Measurements from ENCODE around the gene GRM1.

Gene GRM1

DNA sequence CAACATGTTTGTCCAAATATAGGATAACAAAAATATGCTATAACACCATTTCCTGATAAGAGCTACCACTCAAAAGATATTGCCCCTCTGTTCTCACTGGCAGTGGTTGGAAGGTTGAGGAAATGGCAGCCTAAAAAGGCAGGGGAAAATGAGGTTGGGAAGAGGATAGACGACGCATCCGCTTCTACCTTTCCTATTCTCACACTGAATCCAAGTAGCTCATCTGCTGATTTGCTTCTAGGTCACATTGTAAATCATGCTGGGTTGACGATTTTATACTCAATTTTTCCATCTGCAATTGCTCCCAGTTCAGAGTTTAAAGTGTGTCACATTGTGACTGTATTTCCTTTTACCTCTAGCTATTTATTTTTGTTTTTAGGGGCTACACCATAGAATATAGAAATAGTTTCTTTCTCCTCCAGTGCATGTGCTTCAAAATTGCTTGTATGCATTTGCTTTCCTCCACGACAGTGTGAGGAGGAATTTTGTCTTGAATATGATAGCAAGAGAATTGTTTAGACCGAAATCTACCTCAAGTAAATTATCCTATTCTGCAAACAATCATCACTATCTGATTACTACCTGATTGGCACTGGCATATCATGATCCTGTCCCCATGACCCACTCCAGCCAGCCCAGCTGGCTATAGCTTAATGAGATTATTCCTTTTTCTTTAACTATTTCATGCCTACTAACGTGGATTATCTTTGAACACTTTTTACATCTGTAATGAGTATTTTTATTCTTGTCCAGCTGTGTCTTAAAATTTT is 335.2 kb downstream of the GRM1 start:
- TF ChIP-seq ZNF324 (tag by site-specific recombination; IDR thresholded peaks at IDR 0.05) (no peak), ZNF114 (tag by site-specific recombination; IDR thresholded peaks at IDR 0.05) (no peak), ZNF48 (tag by site-specific recombination; IDR thresholded peaks at IDR 0.05) (no peak), BCL11B (tag by site-specific recombination; IDR thresholded peaks at IDR 0.05; ENCODE audit: low read depth) (no peak)
- ChIA-PET CTCF (interaction anchor here (0.6 to 1.1 kb wide), 2 partner anchors 23 to 32 kb away, joined by 3 read pairs; no protein-coding TSS in a partner anchor), POLR2A (no interaction called here)
- Histone ChIP-seq H3K4me1 (ENCODE audit: control insufficient read depth, insufficient read depth, low read length) (peaks cover 3% of the 10 kb centered on the region; the same call in 1 of the 2 replicates), H3K36me3 (ENCODE audit: control insufficient read depth in 2 of 2, insufficient read depth in 1 of 2, low read length in 2 of 2) (no peaks in the 10 kb centered on the region), H3K9me3 (ENCODE audit: control insufficient read depth, insufficient read depth, low read depth, low read length) (no peaks in the 10 kb centered on the region), H3K4me3 (ENCODE audit: low read depth, low read length) (no peak overlapping the region), H3K27ac (ENCODE audit: extremely low read depth, low read depth, low read length) (no peak overlapping the region)

DNA sequence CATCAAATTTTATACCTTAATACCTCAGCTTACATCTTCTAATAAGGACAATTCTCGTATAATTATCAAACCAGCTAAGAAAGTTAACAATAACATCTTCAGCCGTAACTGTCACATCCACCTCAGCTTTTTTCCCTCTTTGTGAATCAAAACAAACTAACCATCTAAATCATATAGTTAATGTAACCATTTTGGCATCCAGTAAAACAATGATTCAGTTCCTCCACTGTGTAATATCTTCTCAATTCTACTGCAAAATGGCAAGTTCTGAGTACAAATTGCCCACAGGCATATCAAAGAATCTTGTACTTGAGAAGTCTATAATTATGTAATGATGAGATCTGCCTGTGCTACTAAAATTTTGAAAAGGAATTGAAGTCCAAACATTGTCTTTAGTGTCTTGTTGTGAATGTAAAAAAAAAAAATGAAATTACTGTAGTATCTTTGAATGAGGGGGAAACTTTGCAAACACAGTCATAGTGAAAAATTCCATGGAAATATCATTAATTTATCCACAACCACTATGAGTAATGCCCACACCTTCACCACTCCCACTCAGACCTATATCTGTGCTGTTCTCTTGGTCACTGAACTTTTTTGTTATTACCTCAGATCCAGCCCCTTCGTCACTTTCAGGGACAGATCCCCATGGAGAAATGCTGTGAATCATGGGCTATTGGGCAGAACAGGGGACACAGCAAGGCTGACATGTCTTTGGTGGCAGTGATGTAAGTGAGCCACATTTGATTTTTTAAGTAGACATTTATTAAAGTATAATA is 336.1 kb downstream of the GRM1 start:
- CTCF ChIA-PET: no interaction called here
- Histone ChIP-seq H3K9me3 (ENCODE audit: control insufficient read depth, insufficient read depth, low read depth, low read length) (no peaks in the 10 kb centered on the region), H3K27ac (ENCODE audit: extremely low read depth, low read depth, low read length) (no peak overlapping the region), H3K4me3 (ENCODE audit: low read depth, low read length) (no peak overlapping the region), H3K4me1 (ENCODE audit: control insufficient read depth, insufficient read depth, low read length) (peaks cover 3% of the 10 kb centered on the region; the same call in 1 of the 2 replicates), H3K36me3 (ENCODE audit: control insufficient read depth in 2 of 2, insufficient read depth in 1 of 2, low read length in 2 of 2) (no peaks in the 10 kb centered on the region)
- POLR2A ChIA-PET: no interaction called here
- TF ChIP-seq, protein P1, sequence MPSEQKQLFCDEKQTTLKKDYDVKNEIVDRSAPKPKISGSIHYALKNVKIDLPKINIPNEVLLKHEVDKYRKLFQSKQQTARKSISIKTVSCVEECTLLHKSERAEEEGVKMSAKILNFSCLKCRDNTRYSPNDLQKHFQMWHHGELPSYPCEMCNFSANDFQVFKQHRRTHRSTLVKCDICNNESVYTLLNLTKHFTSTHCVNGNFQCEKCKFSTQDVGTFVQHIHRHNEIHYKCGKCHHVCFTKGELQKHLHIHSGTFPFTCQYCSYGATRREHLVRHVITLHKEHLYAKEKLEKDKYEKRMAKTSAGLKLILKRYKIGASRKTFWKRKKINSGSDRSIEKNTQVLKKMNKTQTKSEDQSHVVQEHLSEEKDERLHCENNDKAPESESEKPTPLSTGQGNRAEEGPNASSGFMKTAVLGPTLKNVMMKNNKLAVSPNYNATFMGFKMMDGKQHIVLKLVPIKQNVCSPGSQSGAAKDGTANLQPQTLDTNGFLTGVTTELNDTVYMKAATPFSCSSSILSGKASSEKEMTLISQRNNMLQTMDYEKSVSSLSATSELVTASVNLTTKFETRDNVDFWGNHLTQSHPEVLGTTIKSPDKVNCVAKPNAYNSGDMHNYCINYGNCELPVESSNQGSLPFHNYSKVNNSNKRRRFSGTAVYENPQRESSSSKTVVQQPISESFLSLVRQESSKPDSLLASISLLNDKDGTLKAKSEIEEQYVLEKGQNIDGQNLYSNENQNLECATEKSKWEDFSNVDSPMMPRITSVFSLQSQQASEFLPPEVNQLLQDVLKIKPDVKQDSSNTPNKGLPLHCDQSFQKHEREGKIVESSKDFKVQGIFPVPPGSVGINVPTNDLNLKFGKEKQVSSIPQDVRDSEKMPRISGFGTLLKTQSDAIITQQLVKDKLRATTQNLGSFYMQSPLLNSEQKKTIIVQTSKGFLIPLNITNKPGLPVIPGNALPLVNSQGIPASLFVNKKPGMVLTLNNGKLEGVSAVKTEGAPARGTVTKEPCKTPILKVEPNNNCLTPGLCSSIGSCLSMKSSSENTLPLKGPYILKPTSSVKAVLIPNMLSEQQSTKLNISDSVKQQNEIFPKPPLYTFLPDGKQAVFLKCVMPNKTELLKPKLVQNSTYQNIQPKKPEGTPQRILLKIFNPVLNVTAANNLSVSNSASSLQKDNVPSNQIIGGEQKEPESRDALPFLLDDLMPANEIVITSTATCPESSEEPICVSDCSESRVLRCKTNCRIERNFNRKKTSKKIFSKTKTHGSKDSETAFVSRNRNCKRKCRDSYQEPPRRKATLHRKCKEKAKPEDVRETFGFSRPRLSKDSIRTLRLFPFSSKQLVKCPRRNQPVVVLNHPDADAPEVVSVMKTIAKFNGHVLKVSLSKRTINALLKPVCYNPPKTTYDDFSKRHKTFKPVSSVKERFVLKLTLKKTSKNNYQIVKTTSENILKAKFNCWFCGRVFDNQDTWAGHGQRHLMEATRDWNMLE (tag by site-specific recombination; conservative IDR thresholded peaks at IDR 0.05; ENCODE audit: low read depth): no peak
- TF ChIP-seq ZNF654 (tag by site-specific recombination; IDR thresholded peaks at IDR 0.05; ENCODE audit: low read depth): no peak

DNA sequence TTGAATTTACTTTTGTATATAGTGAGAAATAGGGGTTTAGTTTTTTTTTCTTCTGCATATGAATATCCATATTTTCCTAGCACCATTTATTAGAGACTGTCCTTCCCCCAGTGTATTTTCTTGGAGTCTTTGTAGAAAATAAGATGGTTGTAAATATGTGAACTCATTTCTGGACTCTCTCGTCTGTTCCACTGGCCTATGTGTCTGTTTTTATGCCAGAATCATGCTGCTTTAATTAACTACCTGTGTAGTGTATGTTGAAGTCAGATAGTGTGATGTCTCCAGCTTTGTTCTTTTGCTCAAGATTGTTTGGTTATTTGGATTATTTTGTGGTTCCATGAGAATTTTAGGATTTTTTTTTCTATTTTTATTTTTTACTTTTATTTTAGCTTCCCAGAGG is 338.2 kb downstream of the GRM1 start:
- CTCF ChIA-PET: no interaction called here
- TF ChIP-seq, protein P2, sequence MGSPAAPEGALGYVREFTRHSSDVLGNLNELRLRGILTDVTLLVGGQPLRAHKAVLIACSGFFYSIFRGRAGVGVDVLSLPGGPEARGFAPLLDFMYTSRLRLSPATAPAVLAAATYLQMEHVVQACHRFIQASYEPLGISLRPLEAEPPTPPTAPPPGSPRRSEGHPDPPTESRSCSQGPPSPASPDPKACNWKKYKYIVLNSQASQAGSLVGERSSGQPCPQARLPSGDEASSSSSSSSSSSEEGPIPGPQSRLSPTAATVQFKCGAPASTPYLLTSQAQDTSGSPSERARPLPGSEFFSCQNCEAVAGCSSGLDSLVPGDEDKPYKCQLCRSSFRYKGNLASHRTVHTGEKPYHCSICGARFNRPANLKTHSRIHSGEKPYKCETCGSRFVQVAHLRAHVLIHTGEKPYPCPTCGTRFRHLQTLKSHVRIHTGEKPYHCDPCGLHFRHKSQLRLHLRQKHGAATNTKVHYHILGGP (tag by site-specific recombination; IDR thresholded peaks at IDR 0.05): no peak
- TF ChIP-seq ZNF529 (tag by site-specific recombination; IDR thresholded peaks at IDR 0.05; ENCODE audit: insufficient replicate concordance) (no peak), GFI1B (tag by site-specific recombination; IDR thresholded peaks at IDR 0.05) (no peak), ZNF366 (tag by site-specific recombination; conservative IDR thresholded peaks at IDR 0.05) (no peak), ZNF501 (tag by site-specific recombination; IDR thresholded peaks at IDR 0.05) (no peak)
- TF ChIP-seq, protein P3, sequence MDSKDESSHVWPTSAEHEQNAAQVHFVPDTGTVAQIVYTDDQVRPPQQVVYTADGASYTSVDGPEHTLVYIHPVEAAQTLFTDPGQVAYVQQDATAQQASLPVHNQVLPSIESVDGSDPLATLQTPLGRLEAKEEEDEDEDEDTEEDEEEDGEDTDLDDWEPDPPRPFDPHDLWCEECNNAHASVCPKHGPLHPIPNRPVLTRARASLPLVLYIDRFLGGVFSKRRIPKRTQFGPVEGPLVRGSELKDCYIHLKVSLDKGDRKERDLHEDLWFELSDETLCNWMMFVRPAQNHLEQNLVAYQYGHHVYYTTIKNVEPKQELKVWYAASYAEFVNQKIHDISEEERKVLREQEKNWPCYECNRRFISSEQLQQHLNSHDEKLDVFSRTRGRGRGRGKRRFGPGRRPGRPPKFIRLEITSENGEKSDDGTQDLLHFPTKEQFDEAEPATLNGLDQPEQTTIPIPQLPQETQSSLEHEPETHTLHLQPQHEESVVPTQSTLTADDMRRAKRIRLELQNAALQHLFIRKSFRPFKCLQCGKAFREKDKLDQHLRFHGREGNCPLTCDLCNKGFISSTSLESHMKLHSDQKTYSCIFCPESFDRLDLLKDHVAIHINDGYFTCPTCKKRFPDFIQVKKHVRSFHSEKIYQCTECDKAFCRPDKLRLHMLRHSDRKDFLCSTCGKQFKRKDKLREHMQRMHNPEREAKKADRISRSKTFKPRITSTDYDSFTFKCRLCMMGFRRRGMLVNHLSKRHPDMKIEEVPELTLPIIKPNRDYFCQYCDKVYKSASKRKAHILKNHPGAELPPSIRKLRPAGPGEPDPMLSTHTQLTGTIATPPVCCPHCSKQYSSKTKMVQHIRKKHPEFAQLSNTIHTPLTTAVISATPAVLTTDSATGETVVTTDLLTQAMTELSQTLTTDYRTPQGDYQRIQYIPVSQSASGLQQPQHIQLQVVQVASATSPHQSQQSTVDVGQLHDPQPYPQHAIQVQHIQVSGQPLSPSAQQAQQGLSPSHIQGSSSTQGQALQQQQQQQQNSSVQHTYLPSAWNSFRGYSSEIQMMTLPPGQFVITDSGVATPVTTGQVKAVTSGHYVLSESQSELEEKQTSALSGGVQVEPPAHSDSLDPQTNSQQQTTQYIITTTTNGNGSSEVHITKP (tag by site-specific recombination; IDR thresholded peaks at IDR 0.05): no peak
- TF ChIP-seq, protein P4, sequence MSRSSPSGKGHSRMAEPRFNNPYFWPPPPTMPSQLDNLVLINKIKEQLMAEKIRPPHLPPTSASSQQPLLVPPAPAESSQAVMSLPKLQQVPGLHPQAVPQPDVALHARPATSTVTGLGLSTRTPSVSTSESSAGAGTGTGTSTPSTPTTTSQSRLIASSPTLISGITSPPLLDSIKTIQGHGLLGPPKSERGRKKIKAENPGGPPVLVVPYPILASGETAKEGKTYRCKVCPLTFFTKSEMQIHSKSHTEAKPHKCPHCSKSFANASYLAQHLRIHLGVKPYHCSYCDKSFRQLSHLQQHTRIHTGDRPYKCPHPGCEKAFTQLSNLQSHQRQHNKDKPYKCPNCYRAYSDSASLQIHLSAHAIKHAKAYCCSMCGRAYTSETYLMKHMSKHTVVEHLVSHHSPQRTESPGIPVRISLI (tag by site-specific recombination; IDR thresholded peaks at IDR 0.05): no peak
- no peaks in the 10 kb centered on the region for H3K9me3 ChIP-seq (ENCODE audit: control insufficient read depth, insufficient read depth, low read depth, low read length)
- POLR2A ChIA-PET: no interaction called here
- H3K27ac ChIP-seq (ENCODE audit: extremely low read depth, low read depth, low read length): no peak overlapping the region
- H3K4me3 ChIP-seq (ENCODE audit: low read depth, low read length): no peak overlapping the region
- no peaks in the 10 kb centered on the region for H3K36me3 ChIP-seq (ENCODE audit: control insufficient read depth in 2 of 2, insufficient read depth in 1 of 2, low read length in 2 of 2)
- H3K4me1 ChIP-seq (ENCODE audit: control insufficient read depth, insufficient read depth, low read length): no peaks in the 10 kb centered on the region; the same call in 1 of the 2 replicates

Measured in HEK293 (cell line).